Measurements from ENCODE around the gene LEMD2. TPM values are rescaled to one million over a fixed set of nuclear protein-coding genes. Genes with fewer than 3 reads are reported as not detected.

Gene LEMD2
- polyA plus RNA-seq, 3 donors: 11.4 to 59.5 (median 13.8) TPM

DNA sequence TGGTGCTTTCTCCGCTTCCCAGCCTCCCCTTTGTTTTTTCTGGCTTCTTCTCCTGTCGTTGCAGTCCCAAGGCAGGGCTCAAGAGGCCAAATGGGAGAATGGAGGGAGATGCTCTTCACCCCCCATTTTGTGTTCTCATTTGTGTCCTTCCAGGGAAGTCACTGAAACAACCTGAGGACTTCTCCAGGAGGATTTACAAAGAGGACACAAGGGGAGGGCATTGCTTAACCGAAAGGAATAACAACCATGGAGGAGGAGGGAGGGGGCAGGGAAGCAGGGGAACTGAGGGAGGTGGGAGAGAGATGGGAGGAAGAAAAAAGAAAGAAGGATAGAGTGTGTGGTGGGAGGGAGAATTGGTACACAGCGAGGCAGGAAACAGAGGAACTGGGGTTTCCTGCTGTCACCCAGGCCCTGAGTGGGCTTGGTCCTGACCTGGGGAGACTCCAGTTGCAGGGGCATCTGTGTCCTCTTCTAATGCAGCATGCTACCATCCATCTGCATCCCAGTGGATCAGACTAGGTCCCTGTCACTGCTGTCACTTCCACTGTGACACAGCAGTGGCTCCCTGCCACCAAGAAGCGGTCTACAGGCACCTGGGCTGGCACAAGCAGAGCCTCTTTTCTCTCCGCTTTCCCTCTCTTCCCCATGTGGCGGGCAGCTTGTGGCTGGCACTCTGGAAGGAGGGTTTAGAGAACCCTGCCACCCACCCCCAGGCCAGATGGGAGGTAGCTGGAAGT is 32.0 kb upstream of the LEMD2 start:
- H3K79me2 ChIP-seq (ENCODE audit: insufficient read depth, low read length): no peaks in the 10 kb centered on the region
- H3K9me3 Mint-ChIP-seq: no peaks in the 10 kb centered on the region
- H3K9ac ChIP-seq (ENCODE audit: insufficient read depth, low read length, poor library complexity, severe bottlenecking): no peak overlapping the region
- no peak overlapping the region for H3K4me3 Mint-ChIP-seq
- H3K36me3 ChIP-seq (replicated peaks in 1 of 2; ENCODE audit: control insufficient read depth in 1 of 2, insufficient read depth in 2 of 2, low read length in 2 of 2): no peaks in the 10 kb centered on the region
- H3K4me3 ChIP-seq (replicated peaks in 1 of 3; ENCODE audit: low read depth in 2 of 3, low read length in 3 of 3): no peak overlapping the region
- no peaks in the 10 kb centered on the region for H3K4me1 ChIP-seq (ENCODE audit: control insufficient read depth in 1 of 2, insufficient read depth in 2 of 2, low read length in 2 of 2)
- H3K27ac Mint-ChIP-seq: no peak overlapping the region
- 0% methylated on average over 3 of the region's 7 CpGs for whole genome bisulfite sequencing (ENCODE audit: insufficient coverage)
- peaks cover 0 to 3% of the 10 kb centered on the region in 2 donors for H3K27me3 ChIP-seq (ENCODE audit: control insufficient read depth in 2 of 2, insufficient read depth in 2 of 2, low read length in 2 of 2)
- H3K4me1 Mint-ChIP-seq: peaks cover 3% of the 10 kb centered on the region
- no peak overlapping the region for H2AFZ ChIP-seq (ENCODE audit: insufficient read depth, low read depth, low read length, poor library complexity, severe bottlenecking)
- no peaks in the 10 kb centered on the region for H4K20me1 ChIP-seq (ENCODE audit: insufficient read depth, low read length)
- no peak overlapping the region for H3K27ac ChIP-seq (ENCODE audit: low read depth in 1 of 2, low read length in 2 of 2)
- no peak for DNase-seq
- H3K36me3 Mint-ChIP-seq: no peaks in the 10 kb centered on the region
- TF ChIP-seq, protein P1, sequence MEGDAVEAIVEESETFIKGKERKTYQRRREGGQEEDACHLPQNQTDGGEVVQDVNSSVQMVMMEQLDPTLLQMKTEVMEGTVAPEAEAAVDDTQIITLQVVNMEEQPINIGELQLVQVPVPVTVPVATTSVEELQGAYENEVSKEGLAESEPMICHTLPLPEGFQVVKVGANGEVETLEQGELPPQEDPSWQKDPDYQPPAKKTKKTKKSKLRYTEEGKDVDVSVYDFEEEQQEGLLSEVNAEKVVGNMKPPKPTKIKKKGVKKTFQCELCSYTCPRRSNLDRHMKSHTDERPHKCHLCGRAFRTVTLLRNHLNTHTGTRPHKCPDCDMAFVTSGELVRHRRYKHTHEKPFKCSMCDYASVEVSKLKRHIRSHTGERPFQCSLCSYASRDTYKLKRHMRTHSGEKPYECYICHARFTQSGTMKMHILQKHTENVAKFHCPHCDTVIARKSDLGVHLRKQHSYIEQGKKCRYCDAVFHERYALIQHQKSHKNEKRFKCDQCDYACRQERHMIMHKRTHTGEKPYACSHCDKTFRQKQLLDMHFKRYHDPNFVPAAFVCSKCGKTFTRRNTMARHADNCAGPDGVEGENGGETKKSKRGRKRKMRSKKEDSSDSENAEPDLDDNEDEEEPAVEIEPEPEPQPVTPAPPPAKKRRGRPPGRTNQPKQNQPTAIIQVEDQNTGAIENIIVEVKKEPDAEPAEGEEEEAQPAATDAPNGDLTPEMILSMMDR (IDR thresholded peaks at IDR 0.05): no peak
- H3K9me3 ChIP-seq (replicated peaks in 1 of 2; ENCODE audit: control insufficient read depth in 1 of 2, insufficient read depth in 1 of 2, low read length in 2 of 2): no peaks in the 10 kb centered on the region
- no peak overlapping the region for H3K4me2 ChIP-seq (replicated peaks; ENCODE audit: extremely low read depth, low read length, poor library complexity, severe bottlenecking)
- H3K27me3 Mint-ChIP-seq (ENCODE audit: low read depth in 3 of 3): peaks cover 6 to 17% (median 7%) of the 10 kb centered on the region in 3 donors
- intact Hi-C loops (cut with micrococcal nuclease): no loop called here

DNA sequence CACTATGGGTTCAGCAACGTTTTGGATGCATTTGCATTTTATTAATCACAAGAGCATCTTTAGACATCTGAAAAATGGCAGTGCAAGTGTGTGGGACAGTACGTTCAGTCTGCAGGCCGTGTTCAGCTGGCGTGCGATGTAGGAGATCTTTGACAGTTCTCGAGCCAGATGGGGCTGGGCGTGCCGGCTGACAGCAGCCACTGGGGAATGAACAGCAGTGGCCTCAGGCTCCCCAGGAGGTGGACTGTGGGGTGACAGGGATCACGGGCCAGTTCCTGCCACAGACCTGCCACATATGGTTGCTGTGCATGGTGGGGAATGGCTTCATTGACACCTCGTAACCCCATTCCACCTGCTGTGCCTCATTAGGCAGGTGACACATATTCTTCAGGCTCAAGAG is 31.3 kb upstream of the LEMD2 start:
- no peak for DNase-seq
- Histone ChIP-seq H3K4me1 (ENCODE audit: control insufficient read depth in 1 of 2, insufficient read depth in 2 of 2, low read length in 2 of 2) (no peaks in the 10 kb centered on the region), H2AFZ (ENCODE audit: insufficient read depth, low read depth, low read length, poor library complexity, severe bottlenecking) (no peak overlapping the region), H4K20me1 (ENCODE audit: insufficient read depth, low read length) (no peaks in the 10 kb centered on the region), H3K79me2 (ENCODE audit: insufficient read depth, low read length) (no peaks in the 10 kb centered on the region), H3K27ac (ENCODE audit: low read depth in 1 of 2, low read length in 2 of 2) (no peak overlapping the region), H3K36me3 (replicated peaks in 1 of 2; ENCODE audit: control insufficient read depth in 1 of 2, insufficient read depth in 2 of 2, low read length in 2 of 2) (no peaks in the 10 kb centered on the region), H3K4me3 (replicated peaks in 1 of 3; ENCODE audit: low read depth in 2 of 3, low read length in 3 of 3) (no peak overlapping the region), H3K9me3 (replicated peaks in 1 of 2; ENCODE audit: control insufficient read depth in 1 of 2, insufficient read depth in 1 of 2, low read length in 2 of 2) (no peaks in the 10 kb centered on the region), H3K9ac (ENCODE audit: insufficient read depth, low read length, poor library complexity, severe bottlenecking) (no peak overlapping the region), H3K4me2 (replicated peaks; ENCODE audit: extremely low read depth, low read length, poor library complexity, severe bottlenecking) (no peak overlapping the region), H3K27me3 (ENCODE audit: control insufficient read depth in 2 of 2, insufficient read depth in 2 of 2, low read length in 2 of 2) (peaks cover 0 to 3% of the 10 kb centered on the region in 2 donors)
- H3K4me3 Mint-ChIP-seq: no peak overlapping the region
- 91% methylated on average over 9 of the region's 10 CpGs for WGBS (ENCODE audit: insufficient coverage)
- intact Hi-C loops (cut with micrococcal nuclease): no loop called here
- H3K27me3 Mint-ChIP-seq (ENCODE audit: low read depth in 3 of 3): peaks cover 7 to 22% (median 9%) of the 10 kb centered on the region in 3 donors
- TF ChIP-seq, protein P1 (IDR thresholded peaks at IDR 0.05): no peak
- peaks cover 3% of the 10 kb centered on the region for H3K4me1 Mint-ChIP-seq
- no peaks in the 10 kb centered on the region for H3K9me3 Mint-ChIP-seq
- H3K36me3 Mint-ChIP-seq: no peaks in the 10 kb centered on the region
- H3K27ac Mint-ChIP-seq: no peak overlapping the region

Measured in CD14-positive monocyte (primary cell).